DND-41 (cell line): Measurements from ENCODE around the gene TMEM117.

Experiments
- CTCF ChIP-seq: IDR thresholded peaks from 2 replicates; pipeline ENCODE4 v1.5.1; 2012; ENCODE audit warnings: borderline replicate concordance, low read length, moderate library complexity, mild to moderate bottlenecking; ENCODE audit not compliant: poor library complexity, severe bottlenecking; ENCODE audit errors: extremely low read depth
- EZH2 ChIP-seq: IDR thresholded peaks from 3 replicates; pipeline ENCODE4 v1.6.1; 2012; ENCODE audit warnings: borderline replicate concordance, low read depth, mild to moderate bottlenecking, moderate library complexity, low read length, inconsistent platforms; ENCODE audit not compliant: severe bottlenecking

DNA sequence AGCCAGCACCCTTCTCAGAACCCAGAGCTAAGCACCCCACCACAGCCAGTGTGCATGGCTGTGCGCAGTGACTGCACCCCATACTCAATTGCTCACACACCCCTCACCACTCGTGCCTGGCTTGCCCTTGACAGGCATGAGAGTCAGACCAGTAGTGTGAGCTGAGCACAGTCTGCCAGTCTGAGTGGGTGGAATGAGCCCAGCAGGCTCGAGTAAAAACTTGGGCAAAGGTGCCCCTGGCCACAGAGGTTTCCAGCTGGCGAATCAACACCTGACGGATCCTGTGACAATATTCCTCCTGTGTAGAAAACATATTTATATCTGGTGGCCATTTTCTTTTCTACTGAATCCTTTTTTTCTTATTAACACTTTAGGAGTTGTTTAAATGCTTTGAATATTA is 202.5 kb downstream of the TMEM117 start:
- TF ChIP-seq CTCF (no peak), EZH2 (no peak)
